ENCODE measurements around the gene CAV1.

CAV1 gene

GRCh38 chr7:116525298-116525912 is 569 bp downstream of the CAV1 start:
- peak; percentile 47 for DNase-seq (ENCODE audit: extremely low read depth, insufficient read length)
- Histone ChIP-seq H3K27me3 (replicated peaks; ENCODE audit: control insufficient read depth, insufficient read depth, low read length) (no peaks in the 10 kb centered on the region; the same call in 1 of the 2 replicates), H3K36me3 (ENCODE audit: control insufficient read depth, insufficient read depth, low read length) (no peaks in the 10 kb centered on the region), H3K4me3 (replicated peaks; ENCODE audit: low read depth, low read length) (peak overlapping the region; percentile 70)
- TF ChIP-seq, protein P1, sequence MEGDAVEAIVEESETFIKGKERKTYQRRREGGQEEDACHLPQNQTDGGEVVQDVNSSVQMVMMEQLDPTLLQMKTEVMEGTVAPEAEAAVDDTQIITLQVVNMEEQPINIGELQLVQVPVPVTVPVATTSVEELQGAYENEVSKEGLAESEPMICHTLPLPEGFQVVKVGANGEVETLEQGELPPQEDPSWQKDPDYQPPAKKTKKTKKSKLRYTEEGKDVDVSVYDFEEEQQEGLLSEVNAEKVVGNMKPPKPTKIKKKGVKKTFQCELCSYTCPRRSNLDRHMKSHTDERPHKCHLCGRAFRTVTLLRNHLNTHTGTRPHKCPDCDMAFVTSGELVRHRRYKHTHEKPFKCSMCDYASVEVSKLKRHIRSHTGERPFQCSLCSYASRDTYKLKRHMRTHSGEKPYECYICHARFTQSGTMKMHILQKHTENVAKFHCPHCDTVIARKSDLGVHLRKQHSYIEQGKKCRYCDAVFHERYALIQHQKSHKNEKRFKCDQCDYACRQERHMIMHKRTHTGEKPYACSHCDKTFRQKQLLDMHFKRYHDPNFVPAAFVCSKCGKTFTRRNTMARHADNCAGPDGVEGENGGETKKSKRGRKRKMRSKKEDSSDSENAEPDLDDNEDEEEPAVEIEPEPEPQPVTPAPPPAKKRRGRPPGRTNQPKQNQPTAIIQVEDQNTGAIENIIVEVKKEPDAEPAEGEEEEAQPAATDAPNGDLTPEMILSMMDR (IDR thresholded peaks at IDR 0.05; ENCODE audit: insufficient read depth, low read length, poor library complexity, severe bottlenecking): no peak

- Histone ChIP-seq H3K27me3 (replicated peaks; ENCODE audit: control insufficient read depth, insufficient read depth, low read length) (no peaks in the 10 kb centered on the region; the same call in 1 of the 2 replicates), H3K4me3 (replicated peaks; ENCODE audit: low read depth, low read length) (peak overlapping the region; percentile 70), H3K36me3 (ENCODE audit: control insufficient read depth, insufficient read depth, low read length) (no peaks in the 10 kb centered on the region)
- TF ChIP-seq, protein P1 (IDR thresholded peaks at IDR 0.05; ENCODE audit: insufficient read depth, low read length, poor library complexity, severe bottlenecking): peak; percentile 52
- DNase-seq (ENCODE audit: extremely low read depth, insufficient read length): peak; percentile 84
Observed at GRCh38 chr7:116525913-116526861, 1.4 kb downstream of the CAV1 start.

- TF ChIP-seq, protein P1 (IDR thresholded peaks at IDR 0.05; ENCODE audit: insufficient read depth, low read length, poor library complexity, severe bottlenecking): no peak
- Histone ChIP-seq H3K36me3 (ENCODE audit: control insufficient read depth, insufficient read depth, low read length) (no peaks in the 10 kb centered on the region), H3K4me3 (replicated peaks; ENCODE audit: low read depth, low read length) (no peak overlapping the region; the same call in 1 of the 2 replicates), H3K27me3 (replicated peaks; ENCODE audit: control insufficient read depth, insufficient read depth, low read length) (no peaks in the 10 kb centered on the region; the same call in 1 of the 2 replicates)
- DNase-seq (ENCODE audit: extremely low read depth, insufficient read length): no peak
Observed at GRCh38 chr7:116526897-116527296, 2.1 kb downstream of the CAV1 start.

DNA sequence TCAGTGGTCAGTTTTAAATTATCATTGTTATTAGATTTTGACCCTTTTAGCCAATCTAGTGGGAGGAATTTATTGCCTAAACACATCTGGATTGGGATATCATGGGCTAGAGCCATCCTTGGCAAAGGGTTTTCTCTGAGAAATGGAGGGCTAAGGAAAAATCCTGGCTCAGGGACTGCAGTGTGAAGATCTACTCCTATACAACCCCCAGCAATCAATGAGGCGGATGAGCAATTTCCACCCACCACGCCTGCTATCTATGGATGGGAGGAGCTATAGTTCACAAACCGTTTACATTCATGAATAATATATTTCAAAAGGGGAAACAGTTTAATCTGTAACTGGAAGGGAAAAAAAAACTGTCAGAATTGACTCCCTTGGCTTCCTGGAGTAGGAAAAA is 2.7 kb downstream of the CAV1 start:
- H3K4me3 ChIP-seq (replicated peaks; ENCODE audit: low read depth, low read length): no peak overlapping the region

GRCh38 chr7:116528008-116528789 is 3.4 kb downstream of the CAV1 start:
- Histone ChIP-seq H3K36me3 (ENCODE audit: control insufficient read depth, insufficient read depth, low read length) (no peaks in the 10 kb centered on the region), H3K4me3 (replicated peaks; ENCODE audit: low read depth, low read length) (no peak overlapping the region), H3K27me3 (replicated peaks; ENCODE audit: control insufficient read depth, insufficient read depth, low read length) (no peaks in the 10 kb centered on the region; the same call in 1 of the 2 replicates)
- DNase-seq (ENCODE audit: extremely low read depth, insufficient read length): no peak
- TF ChIP-seq, protein P1 (IDR thresholded peaks at IDR 0.05; ENCODE audit: insufficient read depth, low read length, poor library complexity, severe bottlenecking): no peak

More for the DNA sequence above, 2.7 kb downstream of the CAV1 start:
- DNase-seq (ENCODE audit: extremely low read depth, insufficient read length): no peak
- Histone ChIP-seq H3K36me3 (ENCODE audit: control insufficient read depth, insufficient read depth, low read length) (no peaks in the 10 kb centered on the region), H3K27me3 (replicated peaks; ENCODE audit: control insufficient read depth, insufficient read depth, low read length) (no peaks in the 10 kb centered on the region; the same call in 1 of the 2 replicates)
- TF ChIP-seq, protein P1 (IDR thresholded peaks at IDR 0.05; ENCODE audit: insufficient read depth, low read length, poor library complexity, severe bottlenecking): no peak
